ENCODE results near the gene HOXB7. TPM values are rescaled to one million over a fixed set of nuclear protein-coding genes. Genes with fewer than 3 reads are reported as not detected.

HOXB7 gene
- total and polyA plus RNA-seq, 10 of the 15 experiments (the other 5 are each of a cell fraction or from before 2014, with no cell fraction given): 2.8 to 7.4 (median 4.2) TPM

- CTCF ChIA-PET: interaction anchor here (0.8 to 4.8 kb wide), 4 partner anchors 11 to 328 kb away, joined by 3 to 113 read pairs (median 26); no protein-coding TSS in a partner anchor
- Histone ChIP-seq H3K79me2 (ENCODE audit: control insufficient read depth, insufficient read depth, low read length) (no peaks in the 10 kb centered on the region), H3K4me3 (no peak overlapping the region), H3K27ac (ENCODE audit: control insufficient read depth, insufficient read depth) (no peak overlapping the region), H3K4me2 (ENCODE audit: control insufficient read depth, insufficient read depth) (no peak overlapping the region), H3K4me1 (ENCODE audit: control insufficient read depth, insufficient read depth, low read length) (no peaks in the 10 kb centered on the region), H3K36me3 (ENCODE audit: control insufficient read depth in 2 of 2, insufficient read depth in 2 of 2, low read length in 1 of 2) (no peaks in the 10 kb centered on the region), H4K20me1 (ENCODE audit: control insufficient read depth, insufficient read depth) (no peaks in the 10 kb centered on the region), H2AFZ (ENCODE audit: control insufficient read depth, low read depth, low read length) (no peak overlapping the region), H3K27me3 (replicated peaks in 1 of 2; ENCODE audit: control insufficient read depth in 2 of 2, insufficient read depth in 2 of 2, low read length in 1 of 2) (peaks cover 0 to 8% of the 10 kb centered on the region in 2 experiments; a peak in 3 of 4 replicates), H3K9ac (ENCODE audit: control insufficient read depth, insufficient read depth, low read length) (no peak overlapping the region), H3K9me3 (replicated peaks; ENCODE audit: control insufficient read depth, insufficient read depth, low read length) (no peaks in the 10 kb centered on the region)
- RAD21 ChIA-PET (ENCODE audit: unreplicated experiment): interaction anchor here (1.0 to 3.4 kb wide), 4 partner anchors 99 to 257 kb away, joined by 3 to 21 read pairs (median 4); no protein-coding TSS in a partner anchor
- in situ Hi-C loops (cut with MboI) (no loop called here), intact Hi-C loops (cut with micrococcal nuclease; ENCODE audit: unreplicated experiment) (no loop called here)
- DNase-seq (ENCODE audit: low read depth, low spot score) (no peak), ATAC-seq (no peak), FAIRE-seq (no peak)
- POLR2A ChIA-PET: no interaction called here
- BruUV-seq (replicated peaks): no TSS peak
- SMC1A ChIA-PET (ENCODE audit: uncharacterized antibody, unreplicated experiment): interaction anchor here (1.0 kb wide), 1 partner anchor 256 kb away, joined by 3 read pairs; no protein-coding TSS in a partner anchor
- no peak for TF ChIP-seq TCF7 (IDR thresholded peaks at IDR 0.05; ENCODE audit: borderline replicate concordance)
- no peak for TF ChIP-seq CEBPZ (IDR thresholded peaks at IDR 0.05; ENCODE audit: low read depth, low read length)
- no peak for TF ChIP-seq MEF2B (IDR thresholded peaks at IDR 0.05; ENCODE audit: partially characterized antibody, poor library complexity, severe bottlenecking)
- TF ChIP-seq IKZF2 (IDR thresholded peaks at IDR 0.05): no peak
- TF ChIP-seq POLR2AphosphoS2 (IDR thresholded peaks at IDR 0.05; ENCODE audit: low read depth, low read length): no peak
- no peak for TF ChIP-seq MTA3 (IDR thresholded peaks at IDR 0.05; ENCODE audit: borderline replicate concordance, low read length)
- no peak for TF ChIP-seq FOXM1 (IDR thresholded peaks at IDR 0.05; ENCODE audit: low read depth, low read length)
- TF ChIP-seq ZBTB33 (IDR thresholded peaks at IDR 0.05): no peak
- no peak for TF ChIP-seq TARDBP (IDR thresholded peaks at IDR 0.05; ENCODE audit: borderline replicate concordance)
- no peak for TF ChIP-seq REST (IDR thresholded peaks at IDR 0.05; ENCODE audit: low read depth, low read length)
- no peak for TF ChIP-seq DPF2 (IDR thresholded peaks at IDR 0.05)
- TF ChIP-seq TCF12 (IDR thresholded peaks at IDR 0.05; ENCODE audit: low read depth, low read length): no peak
- TF ChIP-seq HCFC1 (IDR thresholded peaks at IDR 0.05; ENCODE audit: low read length): no peak
- TF ChIP-seq BMI1 (IDR thresholded peaks at IDR 0.05; ENCODE audit: borderline replicate concordance): no peak
- TF ChIP-seq PAX8 (IDR thresholded peaks at IDR 0.05): no peak
- no peak for TF ChIP-seq ZNF274 (IDR thresholded peaks at IDR 0.05; ENCODE audit: insufficient read depth, insufficient read length)
Observed at GRCh38 chr17:48590607-48591161, 20.1 kb downstream of the HOXB7 start.

Data from GM12878 (cell line).